Measurements from ENCODE around the gene DYNLT5. TPM values are rescaled to one million over a fixed set of nuclear protein-coding genes. Genes with fewer than 3 reads are reported as not detected.

DYNLT5 gene
- total RNA-seq, 1 experiment from 2014 or later, result not detected

GRCh38 chr1:66750577-66750976 lies 1.7 kb upstream of the DYNLT5 start:
- TF ChIP-seq CTCF (IDR thresholded peaks at IDR 0.05), result no peak
- no peak for TF ChIP-seq REST (IDR thresholded peaks at IDR 0.05; ENCODE audit: insufficient read depth in 1 of 2, low read depth in 2 of 2, low read length in 1 of 2)
- no peak for TF ChIP-seq SIN3A (IDR thresholded peaks at IDR 0.05; ENCODE audit: borderline replicate concordance, insufficient read depth, low read depth, low read length)
- TF ChIP-seq TCF7L2 (IDR thresholded peaks at IDR 0.05; ENCODE audit: low read depth, low read length), result no peak
- TF ChIP-seq POLR2AphosphoS5 (IDR thresholded peaks at IDR 0.05; ENCODE audit: low read depth, low read length), result no peak
- DNase-seq (ENCODE audit: low read depth, low spot score), result no peak
- ChIA-PET CTCF (no interaction called here), POLR2A (no interaction called here)
- no peak for ATAC-seq
- H3K9me3 ChIP-seq (ENCODE audit: control insufficient read depth, insufficient read depth, low read depth, low read length), result no peaks in the 10 kb centered on the region
- H3K4me3 ChIP-seq (ENCODE audit: low read depth in 2 of 2, low read length in 2 of 2), result no peak overlapping the region
- H3K4me1 ChIP-seq (ENCODE audit: control insufficient read depth, insufficient read depth, low read length), result no peaks in the 10 kb centered on the region
- BruUV-seq (replicated peaks), result no TSS peak
- no peaks in the 10 kb centered on the region for H3K36me3 ChIP-seq (ENCODE audit: control insufficient read depth, insufficient read depth, low read length)
- peaks cover 3% of the 10 kb centered on the region; the same call in 1 of the 2 replicates for H3K27me3 ChIP-seq (ENCODE audit: control insufficient read depth, insufficient read depth, low read length)
- intact Hi-C loops (cut with micrococcal nuclease; ENCODE audit: unreplicated experiment) (no loop called here), in situ Hi-C loops (cut with HindIII; ENCODE audit: low pct_unique_long_range_greater_than_20kb, low sequenced_read_pairs) (no loop called here)
- no peak overlapping the region for H3K27ac ChIP-seq (ENCODE audit: low read length)

- ChIA-PET CTCF (no interaction called here), POLR2A (no interaction called here)
- no peak overlapping the region for H3K4me3 ChIP-seq (ENCODE audit: low read depth in 2 of 2, low read length in 2 of 2)
- in situ Hi-C loops (cut with HindIII; ENCODE audit: low pct_unique_long_range_greater_than_20kb, low sequenced_read_pairs), result no loop called here
- no peaks in the 10 kb centered on the region for H3K9me3 ChIP-seq (ENCODE audit: control insufficient read depth, insufficient read depth, low read depth, low read length)
- TF ChIP-seq SIN3A (IDR thresholded peaks at IDR 0.05; ENCODE audit: borderline replicate concordance, insufficient read depth, low read depth, low read length) (no peak), CTCF (IDR thresholded peaks at IDR 0.05) (no peak), TCF7L2 (IDR thresholded peaks at IDR 0.05; ENCODE audit: low read depth, low read length) (no peak), REST (IDR thresholded peaks at IDR 0.05; ENCODE audit: insufficient read depth in 1 of 2, low read depth in 2 of 2, low read length in 1 of 2) (no peak), POLR2AphosphoS5 (IDR thresholded peaks at IDR 0.05; ENCODE audit: low read depth, low read length) (no peak)
- H3K27me3 ChIP-seq (ENCODE audit: control insufficient read depth, insufficient read depth, low read length), result peaks cover 4% of the 10 kb centered on the region
- intact Hi-C loops (cut with micrococcal nuclease; ENCODE audit: unreplicated experiment), result no loop called here
- ATAC-seq (no peak), DNase-seq (ENCODE audit: low read depth, low spot score) (no peak)
- no peaks in the 10 kb centered on the region for H3K4me1 ChIP-seq (ENCODE audit: control insufficient read depth, insufficient read depth, low read length)
- no peak overlapping the region for H3K27ac ChIP-seq (ENCODE audit: low read length)
- BruUV-seq (replicated peaks), result no TSS peak
- no peaks in the 10 kb centered on the region for H3K36me3 ChIP-seq (ENCODE audit: control insufficient read depth, insufficient read depth, low read length)
Observed at GRCh38 chr1:66751160-66751559, 1.1 kb upstream of the DYNLT5 start.

Measured in Panc1 (cell line).